ENCODE data around the gene KLHL26.
"Not testable (repeated sequence)": the region's sequence is repeated elsewhere in the genome, so short reads cannot be mapped to it uniquely, and the experiment has no call there.

Gene KLHL26

GRCh38 chr19:18668252-18668631 lies 31.4 kb downstream of the KLHL26 start:
- DNase-seq = no peak

- DNase-seq = no peak
Measured at GRCh38 chr19:18668744-18669523, 32.1 kb downstream of the KLHL26 start.

- no peak for DNase-seq
Measured at GRCh38 chr19:18669524-18669817, 32.6 kb downstream of the KLHL26 start.

GRCh38 chr19:18669883-18670282 lies 33.1 kb downstream of the KLHL26 start:
- no peak for DNase-seq

- no peak for DNase-seq
Measured at GRCh38 chr19:18670312-18670711, 33.5 kb downstream of the KLHL26 start.

- DNase-seq = no peak
Measured at GRCh38 chr19:18671303-18672043, 34.6 kb downstream of the KLHL26 start.

GRCh38 chr19:18672044-18672451 lies 35.2 kb downstream of the KLHL26 start:
- no peak for DNase-seq

GRCh38 chr19:18672606-18673337 lies 35.9 kb downstream of the KLHL26 start:
- no peak for DNase-seq

- DNase-seq = no peak
Measured at GRCh38 chr19:18674616-18675015, 37.8 kb downstream of the KLHL26 start.

GRCh38 chr19:18675779-18676178 lies 39.0 kb downstream of the KLHL26 start:
- DNase-seq = no peak

- no peak for DNase-seq
Measured at GRCh38 chr19:18676692-18677091, 39.9 kb downstream of the KLHL26 start.

- no peak for DNase-seq
Measured at GRCh38 chr19:18677156-18677555, 40.3 kb downstream of the KLHL26 start.

- not testable (repeated sequence) for DNase-seq
Measured at GRCh38 chr19:18680148-18680547, 43.3 kb downstream of the KLHL26 start.

GRCh38 chr19:18682807-18683108 lies 45.9 kb downstream of the KLHL26 start:
- DNase-seq = no peak

GRCh38 chr19:18683109-18683957 lies 46.5 kb downstream of the KLHL26 start, which contains the start of gene CRTC1:
CRTC1 (plus strand) TSS chr19:18683680; CDS start chr19:18683703, 23 bp downstream.
- DNase-seq = peak; percentile 87

- DNase-seq = no peak
Measured at GRCh38 chr19:18683958-18684641, 47.3 kb downstream of the KLHL26 start.

- DNase-seq = no peak
Measured at GRCh38 chr19:18684642-18684993, 47.8 kb downstream of the KLHL26 start.

- no peak for DNase-seq
Measured at GRCh38 chr19:18685597-18686190, 48.9 kb downstream of the KLHL26 start.

GRCh38 chr19:18687740-18688465 lies 51.1 kb downstream of the KLHL26 start:
- DNase-seq = no peak

- DNase-seq = no peak
Measured at GRCh38 chr19:18696023-18696422, 59.2 kb downstream of the KLHL26 start.

- DNase-seq = no peak
Measured at GRCh38 chr19:18697680-18698079, 60.9 kb downstream of the KLHL26 start.

Measured in amniotic stem cell (primary cell).